Middle frontal gyrus (tissue), 1 donor: Measurements from ENCODE around the gene DCST1.

Experiments used
- DNase-seq: peaks from one replicate; pipeline ENCODE4 v3.0.0-alpha.2; 2015; ENCODE audit warnings: low spot score; ENCODE audit errors: extremely low spot score

The DCST1 gene

GRCh38 chr1:155051777-155052398 lies 18.3 kb downstream of the DCST1 start:
- DNase-seq: no peak

DNA sequence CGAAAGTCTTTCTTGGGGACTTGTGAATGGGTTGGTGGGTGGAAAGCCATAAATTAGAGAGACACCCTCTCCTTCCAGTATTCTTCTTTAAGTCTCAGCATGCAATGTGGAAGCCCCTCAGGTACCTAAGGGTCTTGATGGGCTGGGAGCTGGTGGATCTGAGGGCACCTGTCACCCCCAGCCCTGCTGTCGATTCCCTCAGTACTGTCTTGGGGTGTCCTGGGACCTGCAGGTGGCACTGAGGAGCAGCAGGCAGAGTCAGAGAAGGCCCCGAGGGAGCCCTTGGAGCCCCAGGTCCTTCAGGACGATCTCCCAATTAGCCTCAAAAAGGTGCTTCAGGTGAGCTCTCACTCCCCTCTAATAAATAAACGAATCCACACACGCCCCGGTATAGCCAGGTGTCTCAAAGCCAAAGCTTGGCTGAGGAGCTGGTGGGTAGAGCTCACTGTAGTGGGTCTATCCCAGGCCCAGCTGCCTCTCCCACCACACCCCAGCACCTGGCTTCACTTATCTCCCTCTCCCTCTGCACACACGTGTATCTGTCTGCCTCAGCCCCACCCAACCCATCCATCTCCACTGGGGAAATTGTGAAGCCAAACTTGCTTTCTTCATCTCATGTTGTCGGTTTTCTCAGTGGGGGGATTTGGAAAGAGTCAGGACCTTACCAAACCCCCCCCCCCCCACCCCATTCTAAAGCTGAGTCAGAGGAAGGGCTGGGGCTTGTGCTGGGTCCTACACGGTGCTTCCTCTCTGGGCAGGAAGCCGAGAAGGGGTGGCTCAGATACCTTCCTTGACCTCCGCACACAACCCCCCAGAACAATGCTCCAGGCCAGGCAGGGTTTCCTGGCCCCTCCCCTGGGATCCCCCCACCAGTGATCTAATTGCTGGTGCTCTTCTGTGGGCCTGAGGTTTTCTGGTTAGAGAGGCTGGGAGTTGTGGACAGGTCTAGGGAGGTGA lies 19.1 kb downstream of the DCST1 start:
- no peak for DNase-seq

DNA sequence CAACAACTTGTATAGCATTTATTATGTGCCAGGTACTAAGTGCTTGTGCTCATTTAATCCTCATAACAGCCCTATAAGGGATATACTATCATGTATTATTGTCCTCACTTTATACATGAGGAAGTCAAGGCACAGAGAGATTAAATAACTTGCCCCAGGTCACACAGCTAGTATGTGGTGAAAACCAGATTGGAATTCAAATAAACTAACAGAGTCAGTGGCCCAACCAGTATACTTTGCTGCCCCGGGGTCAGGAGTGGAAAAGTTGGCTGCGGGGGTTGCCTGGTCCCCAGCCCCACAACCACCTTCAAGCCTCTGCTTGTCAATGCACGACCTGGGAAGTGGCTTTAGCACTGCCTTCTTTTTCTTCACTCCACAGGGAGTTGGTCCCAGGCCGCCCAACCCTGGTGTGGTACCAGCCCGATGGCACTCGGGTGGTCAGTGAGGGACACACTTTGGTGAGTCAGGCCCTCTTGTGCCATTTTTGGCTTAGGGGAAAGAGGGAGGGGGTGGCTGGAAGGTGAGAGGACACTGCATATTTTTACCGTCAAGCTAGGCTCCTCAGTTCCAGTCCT lies 20.0 kb downstream of the DCST1 start:
- no peak for DNase-seq

GRCh38 chr1:155057104-155057503 lies 23.5 kb downstream of the DCST1 start:
- DNase-seq: no peak

- DNase-seq: no peak
Observed at GRCh38 chr1:155057788-155058211, 24.2 kb downstream of the DCST1 start.

- no peak for DNase-seq
Observed at GRCh38 chr1:155060736-155061135, 27.1 kb downstream of the DCST1 start.

DNA sequence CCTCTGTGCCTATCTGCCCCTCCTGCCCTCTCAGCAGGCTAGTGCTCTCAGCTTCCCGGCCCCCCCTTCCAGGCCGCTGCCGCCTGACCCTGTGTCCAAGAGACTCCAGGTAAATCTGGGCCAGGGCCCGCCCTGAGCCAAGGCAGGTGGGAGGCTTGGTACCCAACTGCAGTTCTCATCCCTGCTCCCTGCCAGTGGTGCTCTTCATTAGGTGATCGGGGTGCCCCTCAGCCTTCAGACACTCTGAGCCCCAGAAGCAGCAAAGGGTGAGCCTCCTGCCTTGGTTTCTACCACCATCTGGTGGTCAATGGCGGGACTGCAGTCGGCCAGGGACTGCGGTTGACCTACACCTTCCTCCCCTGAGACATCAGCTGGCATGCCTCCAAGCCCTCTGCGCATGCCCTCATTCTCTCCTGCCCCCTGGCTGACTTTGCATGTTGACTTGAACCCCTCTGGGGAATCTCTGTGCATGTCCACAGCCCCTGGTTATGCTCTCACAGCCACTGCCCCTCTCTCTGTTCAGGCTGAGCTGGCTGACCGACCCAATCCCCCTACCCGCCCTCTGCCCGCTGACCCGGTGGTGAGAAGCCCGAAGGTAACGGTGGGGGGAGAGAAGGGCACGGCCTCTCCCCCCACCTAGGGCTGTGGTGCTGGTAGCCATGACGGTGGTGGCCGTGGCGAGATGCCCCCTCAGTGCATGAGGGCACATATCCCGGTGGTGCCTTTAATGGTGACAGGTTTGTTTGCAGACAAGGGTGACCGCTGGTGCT lies 27.9 kb downstream of the DCST1 start:
- no peak for DNase-seq

DNA sequence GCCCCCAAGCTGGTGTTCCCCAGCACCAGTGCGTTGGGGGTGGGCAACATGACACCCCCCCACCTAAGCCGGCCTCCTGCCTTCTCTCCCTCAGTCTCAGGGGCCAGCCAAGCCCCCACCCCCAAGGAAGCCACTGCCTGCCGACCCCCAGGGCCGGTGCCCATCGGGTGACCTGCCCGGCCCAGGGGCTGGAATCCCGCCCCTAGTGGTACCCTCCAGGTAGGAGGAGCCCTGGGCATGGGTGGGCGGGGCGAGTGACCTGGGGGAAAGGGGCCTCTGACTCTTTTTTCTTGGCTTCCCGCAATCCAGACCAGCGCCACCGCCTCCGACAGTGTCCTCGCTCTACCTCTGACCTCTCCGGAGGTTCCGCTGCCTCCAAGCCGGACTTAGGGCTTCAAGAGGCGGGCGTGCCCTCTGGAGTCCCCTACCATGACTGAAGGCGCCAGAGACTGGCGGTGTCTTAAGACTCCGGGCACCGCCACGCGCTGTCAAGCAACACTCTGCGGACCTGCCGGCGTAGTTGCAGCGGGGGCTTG lies 28.6 kb downstream of the DCST1 start:
- DNase-seq: no peak

GRCh38 chr1:155062702-155063411 lies 29.2 kb downstream of the DCST1 start:
- no peak for DNase-seq

DNA sequence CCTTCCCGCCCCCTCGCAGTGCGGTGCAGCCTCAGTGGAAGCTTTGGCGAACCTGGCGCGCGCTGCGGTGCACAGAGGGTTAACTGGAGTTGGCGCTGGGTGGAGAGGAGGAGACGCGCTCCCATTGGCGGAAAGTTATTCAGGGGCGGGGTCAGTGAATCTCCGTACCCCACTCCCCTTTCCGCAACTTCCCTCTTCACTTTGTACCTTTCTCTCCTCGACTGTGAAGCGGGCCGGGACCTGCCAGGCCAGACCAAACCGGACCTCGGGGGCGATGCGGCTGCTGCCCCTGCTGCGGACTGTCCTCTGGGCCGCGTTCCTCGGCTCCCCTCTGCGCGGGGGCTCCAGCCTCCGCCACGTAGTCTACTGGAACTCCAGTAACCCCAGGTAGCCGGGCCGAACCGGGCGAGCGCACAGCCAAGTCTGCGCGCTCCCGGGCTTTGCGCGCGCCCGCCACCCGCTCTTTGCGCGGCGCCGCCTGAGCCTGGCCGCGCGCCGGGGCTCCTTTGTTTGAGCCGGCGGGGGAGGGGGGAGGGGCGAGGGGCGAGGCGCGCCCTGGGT lies 30.0 kb downstream of the DCST1 start, which contains the start of gene EFNA4:
EFNA4 (plus strand) TSS at position 191 of the 561 bp plus-strand sequence; CDS start at position 275, 84 bp downstream.
- DNase-seq: no peak

- DNase-seq: no peak
Observed at GRCh38 chr1:155064111-155064831, 30.6 kb downstream of the DCST1 start.

GRCh38 chr1:155064832-155065429 lies 31.3 kb downstream of the DCST1 start:
- no peak for DNase-seq

GRCh38 chr1:155066777-155067176 lies 33.2 kb downstream of the DCST1 start:
- DNase-seq: no peak

DNA sequence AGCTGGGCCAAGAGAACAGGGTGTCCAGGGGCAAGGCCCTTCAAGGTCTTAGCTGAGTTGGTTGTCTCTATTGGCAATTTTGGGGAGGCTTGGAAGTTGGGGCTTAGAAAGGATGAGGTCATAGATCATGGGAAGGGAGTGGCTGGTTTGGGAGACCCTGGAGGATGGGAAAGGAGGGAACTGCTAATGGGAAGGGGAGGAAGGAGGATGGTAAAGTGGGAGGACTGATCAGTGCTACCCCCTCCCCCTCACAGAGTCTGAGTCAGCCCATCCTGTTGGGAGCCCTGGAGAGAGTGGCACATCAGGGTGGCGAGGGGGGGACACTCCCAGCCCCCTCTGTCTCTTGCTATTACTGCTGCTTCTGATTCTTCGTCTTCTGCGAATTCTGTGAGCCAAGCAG lies 35.0 kb downstream of the DCST1 start:
- no peak for DNase-seq

- DNase-seq: no peak
Observed at GRCh38 chr1:155069551-155070157, 36.0 kb downstream of the DCST1 start.

- no peak for DNase-seq
Observed at GRCh38 chr1:155070158-155070621, 36.6 kb downstream of the DCST1 start.

DNA sequence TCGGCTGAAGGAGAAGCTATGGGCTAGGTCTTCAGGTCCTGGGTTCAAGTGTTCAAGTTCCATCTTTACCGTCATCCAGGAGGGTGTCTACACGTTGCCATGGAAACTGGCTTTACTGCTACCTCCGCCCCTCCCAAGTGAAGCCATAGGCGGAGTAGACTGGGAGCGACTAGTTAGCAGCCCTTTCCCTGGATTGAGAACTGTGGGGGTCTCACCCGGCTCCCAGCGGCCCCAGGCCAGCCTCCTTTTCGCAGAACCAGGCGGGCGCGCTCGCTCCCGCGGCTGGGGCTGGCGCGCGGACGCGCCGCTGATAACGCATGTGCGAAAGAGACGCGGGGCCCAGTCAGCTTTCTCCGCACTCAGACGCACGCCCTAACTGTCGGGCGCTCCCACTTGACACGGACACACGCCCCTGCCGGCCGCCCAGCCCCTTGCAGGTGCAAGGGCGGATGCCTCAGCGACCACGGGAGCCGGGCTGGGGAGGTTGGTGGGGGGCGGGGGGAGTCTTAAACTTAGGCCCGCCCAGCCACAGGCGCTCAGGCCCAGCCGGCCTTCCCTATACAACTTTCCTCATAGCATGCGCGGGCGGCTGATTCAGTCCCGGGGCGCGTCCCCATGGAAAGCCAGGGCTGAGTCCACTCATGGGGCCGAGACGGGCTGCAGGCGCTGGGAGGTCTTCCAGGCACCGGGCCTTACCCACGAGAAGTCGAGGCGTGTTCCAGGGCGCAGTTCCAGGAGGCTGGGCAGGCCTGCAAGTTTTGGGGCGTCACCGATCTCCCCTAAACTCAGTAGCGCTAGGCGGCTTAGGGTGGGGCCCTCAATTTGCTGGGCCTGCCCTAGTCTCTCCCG lies 37.3 kb downstream of the DCST1 start:
- peak; percentile 64 for DNase-seq

GRCh38 chr1:155071701-155072100 lies 38.1 kb downstream of the DCST1 start:
- DNase-seq: no peak
